HepG2 (cell line): Measurements from ENCODE around the gene SCRT2. TPM values are rescaled to one million over a fixed set of nuclear protein-coding genes. Genes with fewer than 3 reads are reported as not detected.

ENCODE experiments used
- ATAC-seq: fragments of 200-7000 bp; cut with Tn5 transposase; 3 replicates; pipeline ENCODE4 v1.9.1; 2020; ENCODE audit warnings: mild to moderate bottlenecking, moderate library complexity
- BruUV-seq: library from RNA; stranded (reverse); fragments of 400-500 nt; replicated peaks from 2 replicates; lab custom pipeline; 2021; lab: Mats Ljungman, UMichigan
- CTCF ChIA-PET: fragments of 300-600 bp; formaldehyde crosslinking; extraction: SDS; loops from one replicate; lab custom pipeline; 2021; ENCODE audit warnings: low total read pairs, inconsistent platforms, low intra/inter-chr PET ratio; lab: Yijun Ruan, JAX
- POLR2A ChIA-PET: fragments of 350-600 bp; sonication (Branson Sonifier 250); formaldehyde crosslinking; loops from one replicate; lab custom pipeline; 2020; ENCODE audit warnings: antibody characterized with exemption, inconsistent platforms; lab: Yijun Ruan, JAX
- DNase-seq: peaks from one replicate; pipeline ENCODE4 v3.0.0-alpha.2; 2015; ENCODE audit warnings: low spot score
- FAIRE-seq: peaks from 3 replicates; lab custom pipeline; 2011; peaks lifted over from hg19 to GRCh38; lab: Jason Lieb, UNC
- H2AFZ ChIP-seq: one replicate; pipeline ENCODE4 v1.6.1; 2011; ENCODE audit warnings: low read length, inconsistent platforms
- H3K27ac ChIP-seq: fragments of 300-600 bp; 3 replicates; pipeline ENCODE4 v1.8.0; 2011; ENCODE audit warnings: mixed run types, mild to moderate bottlenecking, mixed read lengths, low read length, inconsistent platforms; ENCODE audit not compliant: insufficient read depth; ENCODE audit errors: extremely low read length
- H3K27me3 ChIP-seq, 2 experiments: fragments of 200-600 bp in 1 of 2; 2 replicates in 1 of 2; 3 replicates in 1 of 2; pipeline versions ENCODE4 v1.6.0 to v1.8.0; 2011; ENCODE audit warnings: low read length in 2 of 2, mild to moderate bottlenecking in 2 of 2, moderate library complexity in 2 of 2, inconsistent platforms in 1 of 2; ENCODE audit not compliant: insufficient read depth in 2 of 2, control insufficient read depth in 1 of 2
- H3K36me3 ChIP-seq, 2 experiments: fragments of 200-600 bp in 1 of 2; replicated peaks in 1 of 2; 2 replicates in 1 of 2; 3 replicates in 1 of 2; pipeline versions ENCODE4 v1.5.1 to v1.8.0; 2011; ENCODE audit warnings: low read length in 2 of 2, inconsistent platforms in 1 of 2; ENCODE audit not compliant: insufficient read depth in 2 of 2, control insufficient read depth in 1 of 2
- H3K4me1 ChIP-seq: 2 replicates; pipeline ENCODE4 v1.5.1; 2012; ENCODE audit warnings: low read length, inconsistent platforms; ENCODE audit not compliant: insufficient read depth
- H3K4me2 ChIP-seq: 2 replicates; pipeline ENCODE4 v1.6.0; 2011; ENCODE audit warnings: low read depth, low read length, inconsistent platforms
- H3K4me3 ChIP-seq, 3 experiments: fragments of 200-600 bp in 1 of 3; sonication (generic), shearing (Covaris generic) in 1 of 3; replicated peaks in 1 of 3; 2 replicates each; pipeline ENCODE4 v1.5.1; 2011 to 2016; ENCODE audit warnings: low read length in 3 of 3, inconsistent platforms in 2 of 3, low read depth in 2 of 3, mild to moderate bottlenecking in 2 of 3, control low read depth in 1 of 3, mixed read lengths in 1 of 3; ENCODE audit not compliant: insufficient read depth in 1 of 3
- H3K79me2 ChIP-seq: one replicate; pipeline ENCODE4 v1.6.1; 2011; ENCODE audit warnings: low read length, inconsistent platforms; ENCODE audit not compliant: insufficient read depth
- H3K9ac ChIP-seq: 2 replicates; pipeline ENCODE4 v1.6.0; 2011; ENCODE audit warnings: mild to moderate bottlenecking, low read depth, low read length, inconsistent platforms; ENCODE audit not compliant: insufficient read depth
- H3K9me3 ChIP-seq: 2 replicates; pipeline ENCODE4 v1.5.1; 2012; ENCODE audit warnings: mild to moderate bottlenecking, low read length
- H4K20me1 ChIP-seq: 2 replicates; pipeline ENCODE4 v1.6.0; 2011; ENCODE audit warnings: inconsistent platforms, mild to moderate bottlenecking, low read length, moderate library complexity; ENCODE audit not compliant: insufficient read depth
- FOSL2 ChIP-seq: sonication (generic); formaldehyde crosslinking; IDR thresholded peaks from 2 replicates; pipeline ENCODE4 v1.4.0; 2020; ENCODE audit warnings: missing genetic modification reagents
- FOXC1 ChIP-seq: sonication (generic); formaldehyde crosslinking; IDR thresholded peaks from 2 replicates; pipeline ENCODE4 v1.8.0; 2022; ENCODE audit warnings: mild to moderate bottlenecking, missing genetic modification reagents, borderline replicate concordance
- MAZ ChIP-seq, 2 experiments: sonication (generic) in 1 of 2; formaldehyde crosslinking in 1 of 2; IDR thresholded peaks; 2 replicates each; pipeline versions ENCODE4 v1.5.0 to v1.6.1; 2012 to 2020; ENCODE audit warnings: low read depth in 2 of 2, mild to moderate bottlenecking in 2 of 2, borderline replicate concordance in 1 of 2, improper control_type of control experiment in 1 of 2, low read length in 1 of 2, missing genetic modification reagents in 1 of 2, moderate library complexity in 1 of 2
- NFE2L2 ChIP-seq: fragments of 150-350 bp; IDR thresholded peaks from 2 replicates; pipeline ENCODE4 v1.6.1; 2014; ENCODE audit warnings: low read length
- SALL2 ChIP-seq: sonication (generic); formaldehyde crosslinking; IDR thresholded peaks from 2 replicates; pipeline ENCODE4 v1.8.1; 2023; ENCODE audit warnings: mild to moderate bottlenecking, missing genetic modification reagents, inconsistent platforms
- SOX5 ChIP-seq: IDR thresholded peaks from 2 replicates; pipeline ENCODE4 v1.6.1; 2016; ENCODE audit warnings: borderline replicate concordance
- SRSF9 ChIP-seq: fragments of 200-400 bp; formaldehyde crosslinking; IDR thresholded peaks from 2 replicates; pipeline ENCODE4 v1.6.1; 2018; ENCODE audit warnings: borderline replicate concordance, mild to moderate bottlenecking, low read depth, low read length; ENCODE audit not compliant: insufficient read depth, poor library complexity, severe bottlenecking
- STAT5B ChIP-seq: sonication (generic); formaldehyde crosslinking; IDR thresholded peaks from 2 replicates; pipeline ENCODE4 v1.4.0; 2020; ENCODE audit warnings: missing genetic modification reagents
- TEAD3 ChIP-seq: optimal IDR thresholded peaks from 2 replicates; pipeline ENCODE3; 2016; ENCODE audit warnings: borderline replicate concordance
- ZNF136 ChIP-seq: sonication (generic); formaldehyde crosslinking; IDR thresholded peaks from 2 replicates; pipeline ENCODE4 v1.8.1; 2022; ENCODE audit warnings: low read depth, mild to moderate bottlenecking, moderate library complexity, missing genetic modification reagents
- ZNF143 ChIP-seq: sonication (generic); formaldehyde crosslinking; IDR thresholded peaks from 2 replicates; pipeline ENCODE4 v1.4.0; 2020; ENCODE audit warnings: missing genetic modification reagents
- WGBS: methylation state at CpG from one replicate; pipeline ENCODE4 v1.1.6; 2017; ENCODE audit warnings: low lambda C conversion rate; 5-methylcytosine and 5-hydroxymethylcytosine counted together
- in situ Hi-C: cut with HindIII; loops from 2 replicates; pipeline ENCODE4 v1.10.0; 2017; ENCODE audit warnings: low pct_unique_long_range_greater_than_20kb; ENCODE audit not compliant: extremely low pct_ligation_motif_present
- intact Hi-C: fragments of 100-400 bp; cut with micrococcal nuclease; formaldehyde crosslinking; loops from one replicate; pipeline ENCODE4 v1.10.0; 2022; ENCODE audit not compliant: unreplicated experiment
- polyA plus RNA-seq, 8 experiments: library from polyadenylated mRNA; depleted of rRNA in 3 of 8; stranded (reverse) in 7 of 8; unstranded in 1 of 8; fragments of >200 nt; fragmentation: Illumina TruSeq in 4 of 8; extraction: Trizol in 4 of 8; gene quantifications; 2 replicates each; pipeline versions ENCODE4 v1.2.1 to v1.2.3, GENCODE V29; 2011 to 2016; ENCODE audit warnings: low read depth in 4 of 8, missing spikeins in 1 of 8, mixed read lengths in 1 of 8; ENCODE audit not compliant: insufficient read depth in 1 of 8
- total RNA-seq, 5 experiments: library from RNA; depleted of rRNA; stranded (reverse); fragments of >200 nt; fragmentation: Illumina TruSeq; extraction: Trizol; gene quantifications; 2 replicates each; pipeline ENCODE4 v1.2.3, GENCODE V29; 2016; ENCODE audit warnings: low read depth in 1 of 5
- TF ChIP-seq, protein P1 (sequence below): sonication (generic); formaldehyde crosslinking; IDR thresholded peaks from 2 replicates; pipeline ENCODE4 v1.4.0; 2020; ENCODE audit warnings: mild to moderate bottlenecking, missing genetic modification reagents
- TF ChIP-seq, protein P2 (sequence below): sonication (generic); formaldehyde crosslinking; IDR thresholded peaks from 2 replicates; pipeline ENCODE4 v1.5.1; 2020; ENCODE audit warnings: mild to moderate bottlenecking, missing genetic modification reagents, moderate library complexity
- TF ChIP-seq, protein P3 (sequence below): sonication (generic); formaldehyde crosslinking; IDR thresholded peaks from 2 replicates; pipeline ENCODE4 v1.8.0; 2022; ENCODE audit warnings: mild to moderate bottlenecking, missing genetic modification reagents

SCRT2 gene
- total and polyA plus RNA-seq, 2 of the 13 experiments (the other 11 are each of a cell fraction or from before 2014, with no cell fraction given): not detected

DNA sequence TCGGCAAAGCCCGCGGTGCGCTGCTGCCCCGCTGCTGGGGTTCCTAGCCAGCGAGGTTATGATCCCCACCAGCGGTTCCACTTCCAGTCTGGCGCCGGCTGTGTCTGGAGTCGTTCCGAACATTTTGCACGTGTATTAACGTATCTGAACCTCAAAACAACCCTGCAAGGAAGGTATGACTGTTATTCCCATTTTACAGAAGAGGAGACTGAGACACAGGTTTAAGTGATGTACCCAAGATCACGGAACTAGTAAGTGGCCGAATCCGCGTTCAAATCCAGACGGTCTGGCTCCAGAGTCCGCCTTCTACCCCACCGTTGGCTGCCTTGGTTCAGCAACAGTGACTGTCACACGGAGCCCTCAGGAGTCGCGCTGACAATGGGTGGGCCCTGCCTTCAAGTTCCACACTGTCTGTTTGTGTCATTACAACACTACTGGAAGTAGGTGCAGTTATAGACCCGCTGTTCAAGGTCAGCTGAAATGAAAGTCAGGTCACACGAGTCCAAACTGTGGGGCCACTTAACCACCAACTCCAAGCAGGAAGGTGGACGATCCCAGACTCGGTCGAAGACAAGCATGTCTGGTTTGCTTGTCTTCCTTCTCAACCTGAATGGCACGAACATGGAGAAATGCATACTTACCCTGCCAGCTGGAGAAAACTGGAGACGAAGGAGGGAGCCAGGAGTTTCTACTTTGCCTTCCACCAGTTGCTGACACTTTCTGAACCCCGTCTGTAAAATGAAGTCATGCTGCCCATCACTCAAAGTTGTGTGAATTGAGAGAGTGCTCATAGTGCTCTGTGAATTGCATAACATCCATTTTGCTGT is 21.8 kb downstream of the SCRT2 start:
- in situ Hi-C loops: no loop called here
- ChIA-PET CTCF (interaction anchor here (1.2 to 2.3 kb wide), 3 partner anchors 13 to 92 kb away, joined by 3 to 14 read pairs (median 13); no protein-coding TSS in a partner anchor), POLR2A (interaction anchor here (0.6 kb wide), 2 partner anchors 110 to 306 kb away, joined by 3 read pairs; partner anchors contain the start of gene CSNK2A1)
- peak overlapping the region; percentile 87 for H3K9ac ChIP-seq
- H3K36me3 ChIP-seq: peaks cover 2 to 16% of the 10 kb centered on the region in 2 experiments; a peak in 3 of 5 replicates
- H3K79me2 ChIP-seq: peaks cover 13% of the 10 kb centered on the region
- H3K9me3 ChIP-seq: no peaks in the 10 kb centered on the region
- ATAC-seq (peak; percentile 38), DNase-seq (peak; percentile 70), FAIRE-seq (peak; percentile 8)
- intact Hi-C loops: no loop called here
- TSS peak; percentile 90 for BruUV-seq
- peak overlapping the region; percentile 99 for H3K4me2 ChIP-seq
- WGBS: 2% methylated on average over 26 of the region's 31 CpGs
- peaks cover 37% of the 10 kb centered on the region for H3K4me1 ChIP-seq
- H3K4me3 ChIP-seq: peak overlapping the region; percentile 67 to 96 (median 93)
- peaks cover 7 to 36% of the 10 kb centered on the region in 2 experiments; a peak in 3 of 5 replicates for H3K27me3 ChIP-seq
- peak overlapping the region; percentile 21 for H2AFZ ChIP-seq
- peak overlapping the region; percentile 75 for H3K27ac ChIP-seq
- no peaks in the 10 kb centered on the region for H4K20me1 ChIP-seq
- TF ChIP-seq SRSF9: no peak
- no peak for TF ChIP-seq TEAD3
- 0 out of 2 replicates have a peak, but pooled peaks have one; percentile 7 for TF ChIP-seq SOX5 (CRISPR knock-in tag)
- TF ChIP-seq, protein P1, sequence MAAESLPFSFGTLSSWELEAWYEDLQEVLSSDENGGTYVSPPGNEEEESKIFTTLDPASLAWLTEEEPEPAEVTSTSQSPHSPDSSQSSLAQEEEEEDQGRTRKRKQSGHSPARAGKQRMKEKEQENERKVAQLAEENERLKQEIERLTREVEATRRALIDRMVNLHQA: peak; percentile 13; the same call in 1 of the 2 replicates
- TF ChIP-seq FOSL2: peak; percentile 55
- TF ChIP-seq, protein P2, sequence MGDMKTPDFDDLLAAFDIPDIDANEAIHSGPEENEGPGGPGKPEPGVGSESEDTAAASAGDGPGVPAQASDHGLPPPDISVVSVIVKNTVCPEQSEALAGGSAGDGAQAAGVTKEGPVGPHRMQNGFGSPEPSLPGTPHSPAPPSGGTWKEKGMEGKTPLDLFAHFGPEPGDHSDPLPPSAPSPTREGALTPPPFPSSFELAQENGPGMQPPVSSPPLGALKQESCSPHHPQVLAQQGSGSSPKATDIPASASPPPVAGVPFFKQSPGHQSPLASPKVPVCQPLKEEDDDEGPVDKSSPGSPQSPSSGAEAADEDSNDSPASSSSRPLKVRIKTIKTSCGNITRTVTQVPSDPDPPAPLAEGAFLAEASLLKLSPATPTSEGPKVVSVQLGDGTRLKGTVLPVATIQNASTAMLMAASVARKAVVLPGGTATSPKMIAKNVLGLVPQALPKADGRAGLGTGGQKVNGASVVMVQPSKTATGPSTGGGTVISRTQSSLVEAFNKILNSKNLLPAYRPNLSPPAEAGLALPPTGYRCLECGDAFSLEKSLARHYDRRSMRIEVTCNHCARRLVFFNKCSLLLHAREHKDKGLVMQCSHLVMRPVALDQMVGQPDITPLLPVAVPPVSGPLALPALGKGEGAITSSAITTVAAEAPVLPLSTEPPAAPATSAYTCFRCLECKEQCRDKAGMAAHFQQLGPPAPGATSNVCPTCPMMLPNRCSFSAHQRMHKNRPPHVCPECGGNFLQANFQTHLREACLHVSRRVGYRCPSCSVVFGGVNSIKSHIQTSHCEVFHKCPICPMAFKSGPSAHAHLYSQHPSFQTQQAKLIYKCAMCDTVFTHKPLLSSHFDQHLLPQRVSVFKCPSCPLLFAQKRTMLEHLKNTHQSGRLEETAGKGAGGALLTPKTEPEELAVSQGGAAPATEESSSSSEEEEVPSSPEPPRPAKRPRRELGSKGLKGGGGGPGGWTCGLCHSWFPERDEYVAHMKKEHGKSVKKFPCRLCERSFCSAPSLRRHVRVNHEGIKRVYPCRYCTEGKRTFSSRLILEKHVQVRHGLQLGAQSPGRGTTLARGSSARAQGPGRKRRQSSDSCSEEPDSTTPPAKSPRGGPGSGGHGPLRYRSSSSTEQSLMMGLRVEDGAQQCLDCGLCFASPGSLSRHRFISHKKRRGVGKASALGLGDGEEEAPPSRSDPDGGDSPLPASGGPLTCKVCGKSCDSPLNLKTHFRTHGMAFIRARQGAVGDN (CRISPR knock-in tag): no peak
- TF ChIP-seq, protein P3, sequence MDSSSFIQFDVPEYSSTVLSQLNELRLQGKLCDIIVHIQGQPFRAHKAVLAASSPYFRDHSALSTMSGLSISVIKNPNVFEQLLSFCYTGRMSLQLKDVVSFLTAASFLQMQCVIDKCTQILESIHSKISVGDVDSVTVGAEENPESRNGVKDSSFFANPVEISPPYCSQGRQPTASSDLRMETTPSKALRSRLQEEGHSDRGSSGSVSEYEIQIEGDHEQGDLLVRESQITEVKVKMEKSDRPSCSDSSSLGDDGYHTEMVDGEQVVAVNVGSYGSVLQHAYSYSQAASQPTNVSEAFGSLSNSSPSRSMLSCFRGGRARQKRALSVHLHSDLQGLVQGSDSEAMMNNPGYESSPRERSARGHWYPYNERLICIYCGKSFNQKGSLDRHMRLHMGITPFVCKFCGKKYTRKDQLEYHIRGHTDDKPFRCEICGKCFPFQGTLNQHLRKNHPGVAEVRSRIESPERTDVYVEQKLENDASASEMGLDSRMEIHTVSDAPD (CRISPR knock-in tag): no peak
- TF ChIP-seq ZNF136: 0 out of 2 replicates have a peak, but pooled peaks have one; percentile 24
- TF ChIP-seq FOXC1 (CRISPR knock-in tag): no peak
- TF ChIP-seq STAT5B (CRISPR knock-in tag): no peak
- no peak for TF ChIP-seq MAZ (IDR thresholded peaks at IDR 0.05; ENCODE audit: borderline replicate concordance, low read depth, low read length)
- TF ChIP-seq MAZ (CRISPR knock-in tag; IDR thresholded peaks at IDR 0.05; ENCODE audit: low read depth): no peak
- TF ChIP-seq NFE2L2: no peak
- TF ChIP-seq ZNF143 (CRISPR knock-in tag): peak; percentile 26; the same call in 1 of the 2 replicates
- no peak for TF ChIP-seq SALL2 (CRISPR knock-in tag)
